GM18526 (cell line): ENCODE results near the gene SAMM50.

Experiments used
- POLR2A ChIP-seq: IDR thresholded peaks from 3 replicates; pipeline ENCODE4 v1.6.1; 2011; ENCODE audit not compliant: insufficient read length; ENCODE audit errors: extremely low read depth

Gene SAMM50

DNA sequence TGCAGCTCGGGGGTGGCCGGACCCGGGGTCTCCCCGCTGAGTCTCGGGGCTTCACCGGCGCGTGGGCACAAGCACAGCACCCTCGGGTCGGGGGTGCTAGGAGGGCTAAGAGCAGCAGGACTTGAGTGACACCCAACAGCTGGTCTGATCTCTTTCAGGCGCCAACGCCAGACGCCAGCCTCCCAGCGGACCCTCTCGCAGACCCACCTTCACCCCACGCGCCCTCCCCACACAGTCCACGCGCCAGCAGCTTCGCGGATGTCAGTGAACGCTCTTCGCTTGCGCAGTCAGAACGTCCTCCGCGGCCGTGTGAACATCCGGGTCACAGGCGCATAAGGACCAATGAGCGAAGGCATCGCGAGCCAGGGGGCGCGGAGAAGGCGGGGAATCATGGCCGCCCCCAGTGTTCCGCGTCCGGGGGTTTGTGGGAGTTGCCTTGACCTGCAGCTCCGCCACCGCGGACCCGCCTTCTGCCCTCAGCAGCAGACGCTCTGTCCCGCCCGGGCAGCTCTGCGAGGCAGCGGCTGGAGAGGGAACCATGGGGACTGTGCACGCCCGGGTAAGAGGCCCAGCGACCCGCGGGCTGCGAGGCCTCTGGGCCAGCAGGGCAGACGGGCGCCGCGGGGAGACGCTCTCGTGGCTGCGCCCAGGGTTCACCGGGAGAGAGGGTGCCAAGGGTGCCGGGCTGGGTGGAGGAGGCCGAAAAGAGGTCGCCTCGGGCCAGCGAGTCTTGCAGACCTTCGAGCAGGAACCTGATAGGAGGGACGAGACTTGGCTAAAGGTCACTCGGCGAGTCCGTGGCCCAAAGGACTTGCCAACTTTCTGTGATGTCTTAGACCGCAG lies at the start of gene SAMM50:
Gene SAMM50 (plus strand): TSS at position 403 of the 843 bp plus-strand sequence. CDS start 136 bp downstream, at position 539.
- TF ChIP-seq POLR2A: peak; percentile 97

DNA sequence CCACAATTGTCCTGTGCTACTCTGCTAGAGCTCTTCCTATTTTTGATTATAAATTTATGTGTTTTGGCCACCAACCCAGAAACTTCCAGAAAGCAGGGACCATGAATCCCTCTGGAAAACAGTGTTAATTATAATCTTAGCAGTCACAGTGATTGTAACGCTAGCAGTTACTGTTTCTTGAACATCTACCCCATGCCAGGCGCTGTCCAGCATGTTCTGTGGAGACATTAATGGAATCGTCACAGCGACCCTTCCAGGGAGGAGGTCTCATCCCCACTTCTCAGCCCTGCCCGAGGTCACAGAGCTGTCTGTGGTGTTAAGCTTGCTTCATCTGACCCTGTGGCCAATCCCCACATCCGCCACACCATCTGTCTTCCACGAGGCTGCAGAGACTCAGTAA lies 49.6 kb upstream of the SAMM50 start:
- TF ChIP-seq POLR2A: no peak

DNA sequence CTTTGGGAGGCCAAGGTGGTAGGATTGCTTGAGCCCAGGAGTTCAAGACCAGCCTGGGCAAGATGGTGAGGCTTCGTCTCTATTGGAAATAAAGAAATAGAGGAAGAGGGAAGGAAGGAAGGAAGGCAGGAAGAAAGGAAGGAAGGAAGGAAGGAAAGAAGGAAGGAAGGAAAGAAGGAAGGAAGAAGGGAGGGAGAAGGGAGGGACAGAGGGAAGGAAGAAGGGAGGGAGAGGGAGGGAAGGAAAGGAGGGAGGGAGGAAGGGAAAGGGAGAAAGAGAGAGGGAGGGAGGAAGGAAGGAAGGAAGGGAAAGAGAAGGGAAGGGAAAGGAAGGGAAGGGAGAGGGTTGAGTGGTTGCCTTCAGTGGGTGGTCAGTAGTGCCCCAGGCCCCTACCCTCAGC lies 45.5 kb upstream of the SAMM50 start:
- no peak for TF ChIP-seq POLR2A

DNA sequence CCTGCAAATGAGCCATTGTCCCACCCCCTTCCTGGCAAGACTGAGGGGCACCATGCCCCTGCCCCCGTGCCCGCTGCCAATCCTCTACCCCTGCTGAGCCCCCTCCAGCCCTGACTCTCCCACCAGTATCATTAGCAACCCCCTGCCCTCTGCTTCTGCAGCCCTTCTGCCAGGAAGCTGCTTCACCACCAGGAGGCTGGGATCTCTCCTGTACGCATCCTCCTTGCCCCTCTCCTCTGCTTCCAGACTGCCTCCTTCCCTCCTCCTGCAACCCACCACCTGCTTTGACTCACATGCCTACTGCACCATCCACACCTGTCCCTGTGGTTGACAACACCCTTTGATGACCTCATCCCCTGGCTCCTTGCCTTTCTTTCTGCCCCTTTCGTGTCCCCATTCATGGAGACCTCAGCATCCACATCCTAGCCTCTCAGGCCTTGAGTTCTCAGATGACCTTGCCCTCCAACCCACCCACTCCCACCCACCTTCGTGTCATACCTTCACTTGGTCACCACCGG lies 45.0 kb upstream of the SAMM50 start:
- TF ChIP-seq POLR2A: no peak

DNA sequence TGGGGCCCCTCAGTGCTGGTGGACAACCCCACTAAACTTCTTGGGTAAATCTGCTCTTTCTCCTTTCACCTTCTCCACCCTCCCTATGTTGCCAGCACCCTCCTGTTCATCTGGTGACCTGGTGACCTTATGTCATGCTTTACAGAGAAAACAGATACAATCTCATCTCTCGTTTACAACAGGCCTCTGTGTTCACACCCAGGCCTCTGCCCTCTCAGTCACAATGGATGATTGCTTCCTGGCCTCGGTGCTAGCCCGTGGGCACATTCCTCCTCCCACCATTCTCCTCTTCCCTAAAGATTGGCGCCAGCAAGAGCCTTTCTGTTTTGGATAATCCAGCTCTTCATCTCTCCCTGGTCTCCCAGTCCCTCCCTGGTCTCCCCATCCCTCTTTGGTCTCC lies 43.9 kb upstream of the SAMM50 start:
- TF ChIP-seq POLR2A: no peak

DNA sequence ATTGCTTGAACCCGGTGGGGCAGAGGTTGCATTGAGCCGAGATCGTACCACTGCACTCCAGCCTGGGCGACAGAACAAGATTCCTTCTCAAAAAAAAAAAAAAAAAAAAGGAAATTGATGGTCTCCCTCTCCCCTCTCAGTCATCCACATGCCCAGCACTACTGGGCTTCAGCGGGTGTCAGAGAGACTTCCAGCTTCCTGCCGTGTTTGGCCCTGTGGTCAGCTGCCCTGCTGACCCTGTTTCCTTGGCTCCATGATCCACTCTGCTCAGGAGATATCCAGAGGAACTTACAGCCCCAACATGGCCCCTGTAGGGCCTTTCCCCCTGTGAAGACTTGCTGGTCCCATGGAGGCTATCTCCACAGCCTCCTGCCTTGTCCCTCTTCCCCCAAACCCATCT lies 37.7 kb upstream of the SAMM50 start:
- no peak for TF ChIP-seq POLR2A

DNA sequence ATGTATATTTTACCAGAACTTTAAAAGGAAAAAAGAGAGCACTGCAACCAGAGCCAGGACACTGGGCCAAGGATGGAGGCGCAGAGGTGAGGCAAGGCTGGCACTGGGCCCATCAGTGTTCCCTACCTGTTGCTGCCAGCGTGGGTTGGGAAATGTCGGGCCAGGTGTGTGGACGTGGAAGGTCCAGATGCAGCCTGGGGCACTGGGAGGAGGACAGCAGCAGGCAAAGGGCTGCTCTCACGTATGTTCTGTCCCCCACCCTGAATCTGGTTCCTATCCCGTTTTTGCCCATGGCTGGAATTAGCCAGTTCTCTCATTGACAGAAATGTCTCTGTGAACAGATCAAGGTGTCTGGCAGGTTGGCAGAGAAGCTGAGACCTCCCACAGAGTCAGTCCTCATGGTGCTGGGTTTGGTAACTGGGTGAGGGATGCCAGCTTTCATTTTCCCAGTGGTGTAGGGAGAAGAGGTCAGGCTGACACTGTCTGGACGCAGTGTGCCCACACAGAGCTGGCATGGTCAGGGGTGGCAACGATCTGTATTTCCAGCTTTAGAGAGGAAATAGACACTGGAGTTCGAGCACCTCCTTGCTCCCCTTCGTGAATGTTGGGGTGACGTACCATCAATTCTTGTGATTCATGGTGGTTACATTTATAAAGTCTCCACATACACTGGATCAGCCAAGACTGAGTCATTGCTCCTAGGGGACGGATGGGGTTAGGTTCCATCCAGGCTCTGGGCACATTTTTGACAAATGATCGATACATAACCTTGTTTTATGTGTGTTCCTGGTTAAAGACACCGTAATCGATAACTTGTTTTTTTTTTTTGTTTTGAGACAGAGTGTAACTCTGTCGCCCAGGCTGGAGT lies 35.9 kb upstream of the SAMM50 start:
- TF ChIP-seq POLR2A: no peak

DNA sequence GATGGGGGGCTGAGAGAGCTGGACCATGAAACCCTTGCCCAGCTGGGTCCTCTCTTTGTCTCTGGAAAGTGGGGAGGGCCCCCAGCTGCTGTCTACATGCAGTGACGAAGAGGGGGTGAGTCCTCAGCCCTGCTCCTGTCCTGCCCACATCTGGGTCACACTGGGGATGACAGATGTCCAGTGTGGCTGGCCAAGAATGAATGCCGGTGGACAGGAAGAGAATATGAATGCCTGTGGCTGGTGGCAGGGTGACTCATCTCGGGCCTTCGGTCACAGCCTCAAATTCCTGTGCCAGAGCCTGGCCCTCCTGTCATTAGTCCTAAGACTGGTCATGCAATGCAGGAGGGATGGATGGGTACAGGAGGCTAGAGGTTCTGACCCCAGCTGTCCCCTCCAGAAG lies 33.9 kb upstream of the SAMM50 start:
- no peak for TF ChIP-seq POLR2A

DNA sequence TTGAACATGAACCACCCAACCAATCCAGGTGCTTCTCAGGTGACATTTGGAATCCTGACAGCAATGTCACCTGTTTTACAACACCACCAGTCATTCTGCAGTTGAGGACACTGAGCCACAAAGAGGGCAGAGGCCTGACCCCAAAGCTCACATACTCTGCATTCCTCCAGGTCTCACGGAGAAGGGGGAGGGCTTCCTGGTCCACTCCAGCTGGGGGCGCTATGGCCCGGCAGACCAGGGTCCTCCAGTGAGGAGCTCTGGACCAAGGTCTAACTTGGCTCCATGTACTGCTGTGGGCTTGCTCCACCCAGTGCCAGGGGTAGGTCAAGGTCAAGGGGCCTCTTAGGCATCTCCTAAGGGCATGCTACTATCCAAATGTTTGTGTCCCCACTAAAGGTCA lies 33.1 kb upstream of the SAMM50 start:
- TF ChIP-seq POLR2A: no peak

DNA sequence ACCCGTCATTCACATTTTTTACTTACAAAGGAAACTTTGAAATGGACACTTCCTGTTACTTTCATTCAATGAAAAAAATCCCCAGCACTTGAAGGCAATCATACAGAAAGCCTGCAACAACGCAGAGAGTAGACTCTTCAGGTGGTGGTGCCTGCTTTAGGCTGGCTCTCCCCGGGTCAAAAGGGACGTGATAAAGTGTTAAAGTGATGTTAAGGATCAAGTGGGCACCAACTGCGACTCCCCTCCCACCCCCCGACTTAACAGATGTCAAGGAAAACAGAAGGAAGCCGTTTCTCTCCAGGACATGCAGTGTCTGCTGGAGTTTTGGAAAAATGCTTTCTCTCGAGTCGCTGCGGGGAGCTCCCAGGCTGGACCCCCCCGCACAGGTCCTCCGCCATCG lies 32.1 kb upstream of the SAMM50 start:
- peak; percentile 11 for TF ChIP-seq POLR2A

DNA sequence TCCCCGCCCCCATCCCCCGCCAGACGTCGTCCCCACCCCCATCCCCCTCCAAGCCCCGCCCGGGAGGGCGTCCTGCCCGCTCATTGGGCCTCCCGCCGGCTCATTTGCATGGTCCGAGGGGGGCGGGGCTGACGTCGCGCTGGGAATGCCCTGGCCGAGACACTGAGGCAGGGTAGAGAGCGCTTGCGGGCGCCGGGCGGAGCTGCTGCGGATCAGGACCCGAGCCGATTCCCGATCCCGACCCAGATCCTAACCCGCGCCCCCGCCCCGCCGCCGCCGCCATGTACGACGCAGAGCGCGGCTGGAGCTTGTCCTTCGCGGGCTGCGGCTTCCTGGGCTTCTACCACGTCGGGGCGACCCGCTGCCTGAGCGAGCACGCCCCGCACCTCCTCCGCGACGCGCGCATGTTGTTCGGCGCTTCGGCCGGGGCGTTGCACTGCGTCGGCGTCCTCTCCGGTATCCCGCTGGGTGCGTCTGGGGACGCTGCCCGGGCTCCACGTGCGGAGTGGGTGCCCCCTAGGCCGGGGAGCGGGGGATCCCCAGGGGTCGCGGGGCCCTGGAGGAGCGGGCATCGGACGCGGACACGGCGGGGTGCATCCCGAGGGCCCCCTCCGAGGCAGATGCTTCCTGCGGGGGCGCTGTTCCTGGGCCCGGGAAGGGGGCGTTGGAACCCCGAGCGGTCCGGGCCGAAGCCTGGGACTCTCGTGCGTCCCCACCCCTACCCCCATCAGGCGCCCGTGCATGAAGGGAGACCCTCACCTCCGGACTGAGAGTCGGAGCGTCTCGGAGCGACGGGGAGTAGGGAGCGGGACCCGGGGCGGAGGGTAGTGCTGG lies 31.4 kb upstream of the SAMM50 start, which contains the start of gene PNPLA3:
Gene PNPLA3 (plus strand): TSS at position 175 of the 834 bp plus-strand sequence. CDS start 107 bp downstream, at position 282.
- peak; percentile 15 for TF ChIP-seq POLR2A

DNA sequence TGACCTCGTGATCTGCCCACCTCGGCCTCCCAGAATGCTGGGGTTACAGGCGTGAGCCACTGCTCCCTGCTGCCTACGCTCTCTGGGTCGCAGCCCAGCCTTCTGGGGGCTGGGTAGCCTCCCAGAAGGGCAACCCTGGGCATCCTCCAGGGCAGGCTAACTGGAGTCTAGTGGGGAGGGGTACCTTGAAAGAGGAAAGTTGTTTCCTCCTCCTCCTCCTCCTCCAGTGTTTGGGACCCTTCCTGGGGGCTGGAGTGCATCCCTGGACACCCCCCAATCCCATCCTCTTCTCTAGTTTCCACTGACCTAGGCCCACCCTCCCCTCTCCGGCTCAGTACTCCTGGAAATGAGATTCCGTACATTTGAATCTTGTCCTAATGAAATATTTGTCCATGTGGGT lies 30.4 kb upstream of the SAMM50 start:
- TF ChIP-seq POLR2A: no peak

DNA sequence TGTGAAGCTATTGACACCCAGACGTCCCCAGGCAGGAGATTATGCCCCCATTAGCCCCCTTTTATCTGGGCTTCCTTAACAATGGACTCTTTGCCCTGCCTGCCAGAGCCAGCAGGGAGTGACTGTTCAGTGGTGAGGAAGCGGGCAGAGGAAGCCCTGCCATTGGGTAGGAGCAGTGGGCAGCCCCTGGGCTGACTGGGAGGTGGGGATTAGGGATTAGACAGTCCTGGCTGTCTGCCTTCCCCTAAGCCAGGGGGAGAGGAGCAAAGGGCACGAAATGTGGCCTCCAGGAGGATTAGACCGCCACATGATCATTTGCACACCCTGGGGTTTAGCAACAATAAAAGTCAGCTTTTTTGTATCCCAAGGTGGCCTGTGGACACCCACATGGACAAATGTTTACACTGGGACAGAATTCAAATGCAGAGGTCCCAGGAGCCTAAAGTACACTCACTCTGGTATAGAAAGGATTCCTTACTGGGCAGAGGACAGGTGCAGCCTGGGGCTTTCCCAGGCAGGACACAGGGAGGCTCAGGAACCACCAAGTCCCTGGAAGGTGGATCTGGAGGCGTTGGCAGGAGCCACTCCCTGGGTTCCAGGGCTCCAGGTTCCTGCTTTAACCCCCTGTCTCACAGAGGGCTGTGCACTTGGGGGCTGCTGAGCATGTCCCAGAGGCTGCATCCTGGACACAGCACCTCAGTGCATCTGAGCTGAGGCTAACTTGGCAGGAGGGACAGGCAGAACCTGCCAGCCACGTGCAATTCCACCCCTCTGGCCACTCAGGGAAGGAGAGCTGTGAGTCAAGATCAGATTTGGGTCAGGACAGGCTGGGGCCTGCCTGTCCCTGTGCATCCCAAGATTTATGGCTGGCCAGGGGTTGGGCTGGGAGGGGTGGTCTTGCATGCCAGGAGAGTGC lies 29.6 kb upstream of the SAMM50 start:
- no peak for TF ChIP-seq POLR2A

DNA sequence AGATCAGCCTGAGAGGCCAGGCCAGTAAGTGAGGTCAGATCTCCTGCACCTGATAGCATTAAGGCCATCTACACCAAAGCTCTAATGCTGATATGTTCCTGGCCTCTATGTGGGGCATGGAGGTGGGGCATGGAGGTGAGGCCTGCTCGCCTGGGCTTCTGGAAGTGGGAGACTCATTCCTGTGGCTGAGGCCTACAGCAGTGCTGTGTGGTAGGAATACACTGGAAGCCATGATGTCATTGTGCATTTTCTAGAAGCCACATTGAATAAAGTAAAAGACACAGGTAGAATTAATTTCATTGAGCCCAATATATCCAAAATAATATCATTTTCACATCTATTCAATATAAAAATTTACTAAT lies 28.9 kb upstream of the SAMM50 start:
- no peak for TF ChIP-seq POLR2A
